HepG2 (cell line): Measurements from ENCODE around the gene FCN3. TPM values are rescaled to one million over a fixed set of nuclear protein-coding genes. Genes with fewer than 3 reads are reported as not detected.
A peak's percentile ranks its signal among the peaks of the same experiment; 100 is the strongest.

Experiments
- ATF7 ChIP-seq, 2 experiments: fragments of 450-650 bp in 1 of 2; sonication (generic) in 1 of 2; formaldehyde crosslinking in 1 of 2; IDR thresholded peaks; 2 replicates each; pipeline versions ENCODE4 v1.4.0 to v1.6.1; 2016 to 2020; ENCODE audit warnings: antibody characterized with exemption in 1 of 2, mild to moderate bottlenecking in 1 of 2, missing genetic modification reagents in 1 of 2
- BATF2 ChIP-seq: sonication (generic); formaldehyde crosslinking; IDR thresholded peaks from 2 replicates; pipeline ENCODE4 v1.8.0; 2022; ENCODE audit warnings: mild to moderate bottlenecking, missing genetic modification reagents, moderate library complexity
- CREM ChIP-seq, 2 experiments: sonication (generic) in 1 of 2; formaldehyde crosslinking in 1 of 2; IDR thresholded peaks; 2 replicates each; pipeline versions ENCODE4 v1.4.0 to v1.6.1; 2016 to 2020; ENCODE audit warnings: antibody characterized with exemption in 1 of 2, mild to moderate bottlenecking in 1 of 2, missing genetic modification reagents in 1 of 2
- ESRRA ChIP-seq: sonication (generic); formaldehyde crosslinking; IDR thresholded peaks from 2 replicates; pipeline ENCODE4 v1.5.1; 2020; ENCODE audit warnings: mild to moderate bottlenecking, low read depth, missing genetic modification reagents
- FOSL2 ChIP-seq: sonication (generic); formaldehyde crosslinking; IDR thresholded peaks from 2 replicates; pipeline ENCODE4 v1.4.0; 2020; ENCODE audit warnings: missing genetic modification reagents
- HES4 ChIP-seq: sonication (generic); formaldehyde crosslinking; IDR thresholded peaks from 2 replicates; pipeline ENCODE4 v1.9.0; 2021; ENCODE audit warnings: mild to moderate bottlenecking, missing genetic modification reagents, borderline replicate concordance
- MAF1 ChIP-seq: sonication (generic); formaldehyde crosslinking; IDR thresholded peaks from 2 replicates; pipeline ENCODE4 v1.5.0; 2020; ENCODE audit warnings: missing genetic modification reagents, borderline replicate concordance
- NFAT5 ChIP-seq: sonication (generic); formaldehyde crosslinking; IDR thresholded peaks from 2 replicates; pipeline ENCODE4 v1.4.0; 2020; ENCODE audit warnings: missing genetic modification reagents
- SP1 ChIP-seq, 2 experiments: fragments of 450-650 bp in 1 of 2; sonication (generic) in 1 of 2; formaldehyde crosslinking in 1 of 2; IDR thresholded peaks; 2 replicates each; pipeline versions ENCODE4 v1.4.0 to v1.6.1; 2016 to 2020; ENCODE audit warnings: missing genetic modification reagents in 1 of 2
- STAT6 ChIP-seq: sonication (generic); formaldehyde crosslinking; IDR thresholded peaks from 2 replicates; pipeline ENCODE4 v1.4.0; 2020; ENCODE audit warnings: missing genetic modification reagents, mild to moderate bottlenecking, borderline replicate concordance
- ZNF101 ChIP-seq: sonication (generic); formaldehyde crosslinking; IDR thresholded peaks from 2 replicates; pipeline ENCODE4 v1.4.0; 2020; ENCODE audit warnings: mild to moderate bottlenecking, low read depth, missing genetic modification reagents, borderline replicate concordance
- ZNF136 ChIP-seq: sonication (generic); formaldehyde crosslinking; IDR thresholded peaks from 2 replicates; pipeline ENCODE4 v1.8.1; 2022; ENCODE audit warnings: low read depth, mild to moderate bottlenecking, moderate library complexity, missing genetic modification reagents
- ZNF282 ChIP-seq: fragments of 450-650 bp; IDR thresholded peaks from 2 replicates; pipeline ENCODE4 v1.6.1; 2018; ENCODE audit not compliant: partially characterized antibody
- ZNF546 ChIP-seq: sonication (generic); formaldehyde crosslinking; conservative IDR thresholded peaks from 2 replicates; pipeline ENCODE4 v1.8.1; 2023; ENCODE audit warnings: mild to moderate bottlenecking, missing genetic modification reagents
- ZNF550 ChIP-seq: sonication (generic); formaldehyde crosslinking; IDR thresholded peaks from 2 replicates; pipeline ENCODE4 v1.4.0; 2020; ENCODE audit warnings: mild to moderate bottlenecking, missing genetic modification reagents, borderline replicate concordance
- ZNF616 ChIP-seq: sonication (generic); formaldehyde crosslinking; IDR thresholded peaks from 2 replicates; pipeline ENCODE4 v1.5.0; 2020; ENCODE audit warnings: low read depth, mild to moderate bottlenecking, missing genetic modification reagents
- ZNF781 ChIP-seq: sonication (generic); formaldehyde crosslinking; IDR thresholded peaks from 2 replicates; pipeline ENCODE4 v1.5.1; 2020; ENCODE audit warnings: borderline replicate concordance, mild to moderate bottlenecking, missing genetic modification reagents; ENCODE audit errors: not compliant biosample characterization
- polyA plus RNA-seq, 8 experiments: library from polyadenylated mRNA; depleted of rRNA in 3 of 8; stranded (reverse) in 7 of 8; unstranded in 1 of 8; fragments of >200 nt; fragmentation: Illumina TruSeq in 4 of 8; extraction: Trizol in 4 of 8; gene quantifications; 2 replicates each; pipeline versions ENCODE4 v1.2.1 to v1.2.3, GENCODE V29; 2011 to 2016; ENCODE audit warnings: low read depth in 4 of 8, missing spikeins in 1 of 8, mixed read lengths in 1 of 8; ENCODE audit not compliant: insufficient read depth in 1 of 8
- total RNA-seq, 5 experiments: library from RNA; depleted of rRNA; stranded (reverse); fragments of >200 nt; fragmentation: Illumina TruSeq; extraction: Trizol; gene quantifications; 2 replicates each; pipeline ENCODE4 v1.2.3, GENCODE V29; 2016; ENCODE audit warnings: low read depth in 1 of 5
- TF ChIP-seq, protein P1 (sequence below): sonication (generic); formaldehyde crosslinking; IDR thresholded peaks from 2 replicates; pipeline ENCODE4 v1.5.1; 2020; ENCODE audit warnings: missing genetic modification reagents, mild to moderate bottlenecking, borderline replicate concordance

FCN3 gene
- total and polyA plus RNA-seq, 2 of the 13 experiments (the other 11 are each of a cell fraction or from before 2014, with no cell fraction given): not detected

DNA sequence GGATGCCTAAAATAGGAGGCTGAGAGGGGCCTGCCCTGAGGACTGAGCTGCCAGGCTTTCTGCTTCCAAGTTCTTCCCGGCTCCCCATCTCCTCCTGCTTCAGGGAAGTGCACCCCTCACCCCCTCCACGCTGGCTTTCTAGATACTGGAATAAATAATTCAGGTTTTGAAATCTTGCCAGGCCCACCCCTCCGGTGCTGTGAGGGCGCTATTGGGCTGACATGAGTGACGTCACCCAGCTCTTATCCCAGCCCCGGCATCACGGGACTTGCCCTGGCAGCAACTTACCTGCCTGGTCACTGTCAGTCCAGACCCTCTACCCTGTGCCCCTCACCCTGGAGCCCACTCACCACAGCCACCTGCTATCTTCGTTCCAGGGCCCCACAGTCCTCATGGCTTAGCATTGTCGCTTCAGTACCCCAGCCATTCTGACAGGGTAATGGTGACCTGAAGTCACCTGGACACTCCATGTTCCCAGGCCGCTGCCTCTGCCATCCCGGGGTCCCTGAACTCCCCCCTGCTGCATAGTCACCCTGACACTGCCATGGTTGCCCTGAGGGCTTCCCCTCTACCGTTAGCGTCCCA lies 17.0 kb upstream of the FCN3 start (continued):
- TF ChIP-seq NFAT5 (CRISPR knock-in tag) (no peak), ZNF101 (no peak), ZNF616 (no peak), HES4 (no peak), ZNF781 (no peak), ZNF546 (no peak), ZNF136 (CRISPR knock-in tag) (no peak), MAF1 (CRISPR knock-in tag) (no peak), STAT6 (CRISPR knock-in tag) (no peak), ZNF550 (CRISPR knock-in tag) (peak; percentile 43; the same call in 1 of the 2 replicates), SP1 (IDR thresholded peaks at IDR 0.05) (no peak), SP1 (CRISPR knock-in tag; IDR thresholded peaks at IDR 0.05) (no peak), CREM (IDR thresholded peaks at IDR 0.05) (no peak), CREM (CRISPR knock-in tag; IDR thresholded peaks at IDR 0.05) (no peak), BATF2 (CRISPR knock-in tag) (no peak; the same call in 1 of the 2 replicates), ATF7 (IDR thresholded peaks at IDR 0.05) (peak; percentile 95), ATF7 (CRISPR knock-in tag; IDR thresholded peaks at IDR 0.05) (peak; percentile 46; the same call in 1 of the 2 replicates), ESRRA (no peak), FOSL2 (CRISPR knock-in tag) (0 out of 2 replicates have a peak, but pooled peaks have one; percentile 10), ZNF282 (no peak)
- TF ChIP-seq, protein P1, sequence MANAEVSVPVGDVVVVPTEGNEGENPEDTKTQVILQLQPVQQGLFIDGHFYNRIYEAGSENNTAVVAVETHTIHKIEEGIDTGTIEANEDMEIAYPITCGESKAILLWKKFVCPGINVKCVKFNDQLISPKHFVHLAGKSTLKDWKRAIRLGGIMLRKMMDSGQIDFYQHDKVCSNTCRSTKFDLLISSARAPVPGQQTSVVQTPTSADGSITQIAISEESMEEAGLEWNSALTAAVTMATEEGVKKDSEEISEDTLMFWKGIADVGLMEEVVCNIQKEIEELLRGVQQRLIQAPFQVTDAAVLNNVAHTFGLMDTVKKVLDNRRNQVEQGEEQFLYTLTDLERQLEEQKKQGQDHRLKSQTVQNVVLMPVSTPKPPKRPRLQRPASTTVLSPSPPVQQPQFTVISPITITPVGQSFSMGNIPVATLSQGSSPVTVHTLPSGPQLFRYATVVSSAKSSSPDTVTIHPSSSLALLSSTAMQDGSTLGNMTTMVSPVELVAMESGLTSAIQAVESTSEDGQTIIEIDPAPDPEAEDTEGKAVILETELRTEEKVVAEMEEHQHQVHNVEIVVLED (CRISPR knock-in tag): no peak
